Spinal cord (tissue), 10 donors: Measurements from ENCODE around the gene POLR3H. TPM values are rescaled to one million over a fixed set of nuclear protein-coding genes. Genes with fewer than 3 reads are reported as not detected.
"Not testable (repeated sequence)": the region's sequence is repeated elsewhere in the genome, so short reads cannot be mapped to it uniquely, and the experiment has no call there.

Source experiments
- DNase-seq, 6 donors: peaks; one replicate each; pipeline versions ENCODE4 v3.0.0 to v3.0.0-alpha.2; 2013 to 2015; ENCODE audit warnings: low spot score in 6 of 6, low read depth in 4 of 6
- H3K27ac ChIP-seq: one replicate; pipeline ENCODE4 v1.5.1; 2013; ENCODE audit warnings: low read depth, low read length, control low read depth
- H3K27me3 ChIP-seq: one replicate; pipeline ENCODE4 v1.6.1; 2013; ENCODE audit warnings: low read length; ENCODE audit not compliant: control insufficient read depth, insufficient read depth
- H3K36me3 ChIP-seq: one replicate; pipeline ENCODE4 v1.6.1; 2013; ENCODE audit warnings: low read length; ENCODE audit not compliant: control insufficient read depth, insufficient read depth
- H3K4me1 ChIP-seq: one replicate; pipeline ENCODE4 v1.6.1; 2013; ENCODE audit warnings: low read length; ENCODE audit not compliant: control insufficient read depth, insufficient read depth
- H3K4me3 ChIP-seq: one replicate; pipeline ENCODE4 v1.5.1; 2013; ENCODE audit warnings: low read depth, low read length, control low read depth
- H3K9me3 ChIP-seq: one replicate; pipeline ENCODE4 v1.6.1; 2013; ENCODE audit warnings: low read length; ENCODE audit not compliant: control insufficient read depth, insufficient read depth
- WGBS: methylation state at CpG from one replicate; pipeline ENCODE4 v1.1.5; 2013; ENCODE audit warnings: missing lambda C conversion rate; ENCODE audit not compliant: insufficient coverage; 5-methylcytosine and 5-hydroxymethylcytosine counted together
- polyA plus RNA-seq, 2 donors: library from polyadenylated mRNA; unstranded; fragments of 120-200 nt; gene quantifications; one replicate each; pipeline ENCODE4 v1.2.1, GENCODE V29; 2013; ENCODE audit not compliant: insufficient read length in 2 of 2
- total RNA-seq, 2 donors: library from RNA; depleted of rRNA in 1 of 2; stranded (reverse); fragments of 120-200 nt in 1 of 2; fragments of >200 nt in 1 of 2; gene quantifications; one replicate each; pipeline versions ENCODE4 v1.2.3 to v1.2.4, GENCODE V29; 2013 to 2014
- donor health status: healthy.

Gene POLR3H
- total and polyA plus RNA-seq, 4 donors = 17.9 to 91.5 (median 57.9) TPM

GRCh38 chr22:41568811-41569210 is 24.5 kb upstream of the POLR3H start:
- Histone ChIP-seq H3K27ac (peak overlapping the region; percentile 80), H3K27me3 (no peaks in the 10 kb centered on the region), H3K36me3 (peaks cover 30% of the 10 kb centered on the region), H3K4me3 (no peak overlapping the region), H3K4me1 (peaks cover 38% of the 10 kb centered on the region), H3K9me3 (no peaks in the 10 kb centered on the region)
- DNase-seq = peak in 3 of 6 donors; percentile 52 to 82 (median 78)
- WGBS = 14% methylated on average over 7 of the region's 7 CpGs

GRCh38 chr22:41567512-41567768 is 23.2 kb upstream of the POLR3H start:
- no peak for DNase-seq
- Histone ChIP-seq H3K4me1 (peaks cover 49% of the 10 kb centered on the region), H3K27me3 (no peaks in the 10 kb centered on the region), H3K4me3 (no peak overlapping the region), H3K27ac (no peak overlapping the region), H3K36me3 (peaks cover 19% of the 10 kb centered on the region), H3K9me3 (no peaks in the 10 kb centered on the region)
- WGBS = 67% methylated on average over 3 of the region's 3 CpGs

- H3K9me3 ChIP-seq = no peaks in the 10 kb centered on the region
- H3K27ac ChIP-seq = no peak overlapping the region
- 48% methylated on average over 5 of the region's 8 CpGs for WGBS
- no peak overlapping the region for H3K4me3 ChIP-seq
- H3K36me3 ChIP-seq = peaks cover 10% of the 10 kb centered on the region
- H3K27me3 ChIP-seq = no peaks in the 10 kb centered on the region
- no peak for DNase-seq
- peaks cover 68% of the 10 kb centered on the region for H3K4me1 ChIP-seq
Measured at GRCh38 chr22:41565403-41566054, 21.3 kb upstream of the POLR3H start.

- Histone ChIP-seq H3K27ac (no peak overlapping the region), H3K4me1 (peaks cover 72% of the 10 kb centered on the region), H3K27me3 (no peaks in the 10 kb centered on the region), H3K36me3 (peaks cover 10% of the 10 kb centered on the region), H3K9me3 (no peaks in the 10 kb centered on the region), H3K4me3 (no peak overlapping the region)
- DNase-seq = no peak
- WGBS = 85% methylated on average over 8 of the region's 8 CpGs
Measured at GRCh38 chr22:41564563-41564962, 20.3 kb upstream of the POLR3H start.

GRCh38 chr22:41563051-41563711 is 18.9 kb upstream of the POLR3H start:
- Histone ChIP-seq H3K4me1 (peaks cover 65% of the 10 kb centered on the region), H3K9me3 (no peaks in the 10 kb centered on the region), H3K27me3 (no peaks in the 10 kb centered on the region), H3K36me3 (peaks cover 7% of the 10 kb centered on the region), H3K4me3 (peak overlapping the region; percentile 45), H3K27ac (no peak overlapping the region)
- DNase-seq = no peak
- 76% methylated on average over 4 of the region's 10 CpGs for WGBS

GRCh38 chr22:41562461-41562860 is 18.2 kb upstream of the POLR3H start:
- WGBS = 61% methylated on average over 4 of the region's 4 CpGs
- H3K4me3 ChIP-seq = peak overlapping the region; percentile 45

GRCh38 chr22:41561788-41562187 is 17.5 kb upstream of the POLR3H start:
- H3K4me1 ChIP-seq = peaks cover 69% of the 10 kb centered on the region
- H3K27ac ChIP-seq = peak overlapping the region; percentile 85
- peaks cover 7% of the 10 kb centered on the region for H3K36me3 ChIP-seq
- 17% methylated on average over 5 of the region's 5 CpGs for WGBS
- peak overlapping the region; percentile 45 for H3K4me3 ChIP-seq
- no peaks in the 10 kb centered on the region for H3K27me3 ChIP-seq
- H3K9me3 ChIP-seq = no peaks in the 10 kb centered on the region
- peak in 2 of 6 donors; percentile 69 to 70 for DNase-seq

More at GRCh38 chr22:41562461-41562860, 18.2 kb upstream of the POLR3H start:
- no peaks in the 10 kb centered on the region for H3K27me3 ChIP-seq
- H3K4me1 ChIP-seq = peaks cover 65% of the 10 kb centered on the region
- H3K9me3 ChIP-seq = no peaks in the 10 kb centered on the region
- no peak overlapping the region for H3K27ac ChIP-seq
- peaks cover 7% of the 10 kb centered on the region for H3K36me3 ChIP-seq
- DNase-seq = no peak

- Histone ChIP-seq H3K4me3 (peak overlapping the region; percentile 45), H3K4me1 (peaks cover 73% of the 10 kb centered on the region), H3K9me3 (no peaks in the 10 kb centered on the region), H3K27me3 (no peaks in the 10 kb centered on the region), H3K36me3 (peaks cover 7% of the 10 kb centered on the region), H3K27ac (peak overlapping the region; percentile 85)
- WGBS = 9% methylated on average over 8 of the region's 10 CpGs
- no peak for DNase-seq
Measured at GRCh38 chr22:41561335-41561734, 17.1 kb upstream of the POLR3H start.

GRCh38 chr22:41560095-41560471 is 15.8 kb upstream of the POLR3H start:
- H3K36me3 ChIP-seq = peaks cover 7% of the 10 kb centered on the region
- H3K27ac ChIP-seq = no peak overlapping the region
- H3K27me3 ChIP-seq = no peaks in the 10 kb centered on the region
- no peak for DNase-seq
- H3K9me3 ChIP-seq = no peaks in the 10 kb centered on the region
- 17% methylated on average over 1 of the region's 6 CpGs for WGBS
- peak overlapping the region; percentile 45 for H3K4me3 ChIP-seq
- H3K4me1 ChIP-seq = peaks cover 76% of the 10 kb centered on the region

GRCh38 chr22:41558241-41558630 is 14.0 kb upstream of the POLR3H start:
- not testable (repeated sequence) for H3K27ac ChIP-seq, H3K27me3 ChIP-seq, H3K36me3 ChIP-seq, DNase-seq, H3K4me3 ChIP-seq, H3K9me3 ChIP-seq
- 90% methylated on average over 6 of the region's 13 CpGs for WGBS
- H3K4me1 ChIP-seq = peaks cover 76% of the 10 kb centered on the region
